ENCODE results near the gene CDH8. TPM values are rescaled to one million over a fixed set of nuclear protein-coding genes. Genes with fewer than 3 reads are reported as not detected.

CDH8 gene
- total RNA-seq, 4 donors from 2014 or later: not detected

DNA sequence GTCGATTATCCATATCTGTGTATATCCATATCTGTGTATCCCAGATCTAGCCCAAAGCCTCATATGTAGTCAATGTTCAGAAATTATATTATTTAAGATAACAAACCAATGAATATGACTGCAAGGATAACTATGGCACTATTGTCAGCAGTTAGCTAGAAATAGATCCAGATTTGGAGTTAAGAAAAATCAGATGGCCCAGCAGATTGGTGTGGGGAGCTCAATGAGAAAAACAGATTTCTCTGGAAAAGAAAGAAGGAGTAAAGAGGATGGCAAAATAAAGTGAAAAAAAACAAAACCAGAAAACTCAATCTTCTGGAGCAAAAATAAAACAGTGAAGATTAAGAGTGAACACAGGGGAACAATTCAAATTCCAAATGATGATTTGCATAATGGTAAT, 10.6 kb upstream of the CDH8 start:
- no peak for TF ChIP-seq CTCF (IDR thresholded peaks at IDR 0.05)
- ATAC-seq (ENCODE audit: low FRiP score): no peak
- DNase-seq (ENCODE audit: low spot score): no peak

- no peak for DNase-seq (ENCODE audit: low spot score)
- ATAC-seq (ENCODE audit: low FRiP score): no peak
- TF ChIP-seq CTCF (IDR thresholded peaks at IDR 0.05): no peak
Observed at GRCh38 chr16:62041401-62041800, 5.2 kb upstream of the CDH8 start.

GRCh38 chr16:62038646-62039045, 2.4 kb upstream of the CDH8 start:
- no peak for ATAC-seq (ENCODE audit: low FRiP score)
- no peak for DNase-seq (ENCODE audit: low spot score)
- TF ChIP-seq CTCF (IDR thresholded peaks at IDR 0.05): no peak

- ATAC-seq (ENCODE audit: low FRiP score) (no peak), DNase-seq (ENCODE audit: low spot score) (no peak)
- no peak for TF ChIP-seq CTCF (IDR thresholded peaks at IDR 0.05)
Observed at GRCh38 chr16:62038225-62038624, 2.0 kb upstream of the CDH8 start.

DNA sequence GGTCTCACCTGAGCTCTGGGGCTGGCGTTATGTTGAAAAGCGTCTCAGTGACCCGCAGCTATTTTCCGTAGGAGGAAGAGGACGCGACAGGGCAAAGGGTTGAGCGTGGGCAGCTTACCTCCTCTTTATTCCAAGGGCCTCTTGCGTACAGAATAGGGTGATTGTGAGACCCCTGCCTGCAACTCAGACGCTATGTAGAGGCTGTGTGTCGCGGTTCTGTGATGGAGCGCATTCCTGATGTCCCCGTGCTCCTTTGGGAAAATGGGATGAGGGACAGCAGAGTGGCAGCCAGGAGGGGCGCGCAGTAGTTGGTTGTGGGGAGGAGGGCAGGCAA, 531 bp upstream of the CDH8 start:
- ATAC-seq (ENCODE audit: low FRiP score) (no peak), DNase-seq (ENCODE audit: low spot score) (no peak)
- TF ChIP-seq CTCF (IDR thresholded peaks at IDR 0.05): no peak

GRCh38 chr16:62035115-62036092, 834 bp downstream of the CDH8 start:
- DNase-seq (ENCODE audit: low spot score) (no peak), ATAC-seq (ENCODE audit: low FRiP score) (no peak)
- TF ChIP-seq CTCF (IDR thresholded peaks at IDR 0.05): no peak

Measured in omental fat pad (tissue), 4 donors.